ENCODE results near the gene LGALS9B.
"Not testable (repeated sequence)": the region's sequence is repeated elsewhere in the genome, so short reads cannot be mapped to it uniquely, and the experiment has no call there.

DNA sequence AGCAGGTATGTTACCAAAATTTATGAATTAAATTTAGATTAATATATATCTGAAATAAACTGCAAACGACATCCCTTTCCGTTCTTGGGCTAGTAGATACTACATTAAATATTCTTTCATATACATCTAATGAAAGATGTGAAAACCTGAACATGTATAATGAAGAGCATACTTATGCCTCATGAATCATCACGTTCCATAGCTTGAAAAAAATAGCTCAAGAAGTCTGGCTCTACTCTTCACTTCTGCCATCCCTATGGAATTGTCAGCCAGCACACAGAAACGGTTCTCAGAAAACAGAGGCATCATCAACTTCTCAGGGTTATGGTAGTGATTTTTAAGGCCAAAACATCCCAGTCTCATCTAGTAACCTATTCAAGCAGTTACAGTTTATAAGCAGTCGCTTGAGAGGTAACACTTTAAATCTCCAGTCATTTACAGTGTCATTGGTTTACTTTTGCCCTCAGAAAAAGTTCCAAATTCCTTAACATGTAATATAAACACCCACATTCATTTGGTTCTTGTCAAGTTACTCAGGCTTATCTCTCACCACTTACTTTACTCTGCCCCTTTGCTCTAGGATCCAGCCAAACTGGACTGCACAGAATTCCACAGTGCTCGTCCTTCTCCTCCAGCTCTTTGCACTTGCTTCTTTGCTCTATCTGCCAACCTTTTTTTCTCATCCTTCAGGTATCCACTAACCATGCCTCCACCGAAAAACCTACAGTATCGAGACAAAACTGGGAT lies 66.6 kb downstream of the LGALS9B start:
- TF ChIP-seq, protein P1, sequence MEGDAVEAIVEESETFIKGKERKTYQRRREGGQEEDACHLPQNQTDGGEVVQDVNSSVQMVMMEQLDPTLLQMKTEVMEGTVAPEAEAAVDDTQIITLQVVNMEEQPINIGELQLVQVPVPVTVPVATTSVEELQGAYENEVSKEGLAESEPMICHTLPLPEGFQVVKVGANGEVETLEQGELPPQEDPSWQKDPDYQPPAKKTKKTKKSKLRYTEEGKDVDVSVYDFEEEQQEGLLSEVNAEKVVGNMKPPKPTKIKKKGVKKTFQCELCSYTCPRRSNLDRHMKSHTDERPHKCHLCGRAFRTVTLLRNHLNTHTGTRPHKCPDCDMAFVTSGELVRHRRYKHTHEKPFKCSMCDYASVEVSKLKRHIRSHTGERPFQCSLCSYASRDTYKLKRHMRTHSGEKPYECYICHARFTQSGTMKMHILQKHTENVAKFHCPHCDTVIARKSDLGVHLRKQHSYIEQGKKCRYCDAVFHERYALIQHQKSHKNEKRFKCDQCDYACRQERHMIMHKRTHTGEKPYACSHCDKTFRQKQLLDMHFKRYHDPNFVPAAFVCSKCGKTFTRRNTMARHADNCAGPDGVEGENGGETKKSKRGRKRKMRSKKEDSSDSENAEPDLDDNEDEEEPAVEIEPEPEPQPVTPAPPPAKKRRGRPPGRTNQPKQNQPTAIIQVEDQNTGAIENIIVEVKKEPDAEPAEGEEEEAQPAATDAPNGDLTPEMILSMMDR (IDR thresholded peaks at IDR 0.05), result not testable (repeated sequence)
- TF ChIP-seq POLR2A, POLR2AphosphoS5 (IDR thresholded peaks at IDR 0.05): not testable (repeated sequence)

Data from prostate gland (tissue), 2 donors.